Fibroblast of lung (primary cell): ENCODE data around the gene NKAIN2. TPM values are rescaled to one million over a fixed set of nuclear protein-coding genes. Genes with fewer than 3 reads are reported as not detected.
A peak's percentile ranks its signal among the peaks of the same experiment; 100 is the strongest.

Experiments used
- DNase-seq, 2 donors: peaks; one replicate each; pipeline versions ENCODE4 v3.0.0 to v3.0.0-alpha.2; 2010; ENCODE audit warnings: low read depth in 2 of 2
- H2AFZ ChIP-seq: 2 replicates; pipeline ENCODE4 v1.5.1; 2012; ENCODE audit warnings: low read length, control low read depth, inconsistent platforms
- H3K27ac ChIP-seq: 2 replicates; pipeline ENCODE4 v1.5.1; 2011; ENCODE audit warnings: low read length, control low read depth; ENCODE audit not compliant: insufficient read depth
- H3K27me3 ChIP-seq: 2 replicates; pipeline ENCODE4 v1.5.1; 2011; ENCODE audit warnings: mild to moderate bottlenecking, low read length; ENCODE audit not compliant: control insufficient read depth, insufficient read depth
- H3K36me3 ChIP-seq: 2 replicates; pipeline ENCODE4 v1.5.1; 2011; ENCODE audit warnings: low read length; ENCODE audit not compliant: control insufficient read depth, insufficient read depth
- H3K4me1 ChIP-seq: 2 replicates; pipeline ENCODE4 v1.5.1; 2011; ENCODE audit warnings: low read length; ENCODE audit not compliant: control insufficient read depth, insufficient read depth; ENCODE audit errors: extremely low read depth
- H3K4me2 ChIP-seq: 2 replicates; pipeline ENCODE4 v1.5.1; 2011; ENCODE audit warnings: low read length, control low read depth; ENCODE audit not compliant: insufficient read depth; ENCODE audit errors: extremely low read depth
- H3K4me3 ChIP-seq, 4 experiments: fragments of 200-600 bp in 1 of 4; sonication (generic) in 1 of 4; replicated peaks in 1 of 4; 2 replicates each; pipeline ENCODE4 v1.5.1; 2011 to 2016; ENCODE audit warnings: low read length in 4 of 4, low read depth in 3 of 4, mild to moderate bottlenecking in 3 of 4, control low read depth in 2 of 4, inconsistent platforms in 1 of 4, mixed read lengths in 1 of 4; ENCODE audit not compliant: insufficient read depth in 1 of 4; ENCODE audit errors: control extremely low read depth in 1 of 4
- H3K79me2 ChIP-seq: 2 replicates; pipeline ENCODE4 v1.5.1; 2012; ENCODE audit warnings: mild to moderate bottlenecking, low read length, inconsistent platforms; ENCODE audit not compliant: control insufficient read depth, insufficient read depth
- H3K9ac ChIP-seq: 2 replicates; pipeline ENCODE4 v1.5.1; 2011; ENCODE audit warnings: mild to moderate bottlenecking, low read length, control low read depth; ENCODE audit not compliant: insufficient read depth
- H3K9me3 ChIP-seq: 2 replicates; pipeline ENCODE4 v1.5.1; 2012; ENCODE audit warnings: low read depth, low read length; ENCODE audit not compliant: control insufficient read depth, insufficient read depth
- H4K20me1 ChIP-seq: 2 replicates; pipeline ENCODE4 v1.5.1; 2011; ENCODE audit warnings: low read length; ENCODE audit not compliant: control insufficient read depth, insufficient read depth; ENCODE audit errors: extremely low read depth
- CTCF ChIP-seq, 2 donors: IDR thresholded peaks in 1 of 2; conservative IDR thresholded peaks in 1 of 2; 1 replicate in 1 of 2; 2 replicates in 1 of 2; pipeline ENCODE4 v1.5.1; 2011 to 2012; ENCODE audit warnings: low read length in 2 of 2, control low read depth in 1 of 2, inconsistent platforms in 1 of 2, low read depth in 1 of 2, mild to moderate bottlenecking in 1 of 2
- EZH2 ChIP-seq: IDR thresholded peaks from 2 replicates; pipeline ENCODE4 v1.5.1; 2012; ENCODE audit warnings: low read length, control low read depth, mild to moderate bottlenecking; ENCODE audit errors: missing control alignments
- polyA plus RNA-seq, 2 donors: library from polyadenylated mRNA; depleted of rRNA in 1 of 2; stranded (reverse) in 1 of 2; unstranded in 1 of 2; fragments of >200 nt; gene quantifications; 2 replicates each; pipeline ENCODE4 v1.2.1, GENCODE V29; 2011 to 2012; ENCODE audit warnings: missing spikeins in 1 of 2
- total RNA-seq: library from RNA; depleted of rRNA; stranded (reverse); fragments of >200 nt; gene quantifications from 2 replicates; pipeline ENCODE4 v1.2.1, GENCODE V29; 2014

NKAIN2 gene
- total and polyA plus RNA-seq, 2 donors (not counting 1 experiment from before 2014, with no cell fraction given) = not detected

GRCh38 chr6:124743420-124743819, 939.8 kb downstream of the NKAIN2 start:
- Histone ChIP-seq H3K36me3 (no peaks in the 10 kb centered on the region), H3K9me3 (no peaks in the 10 kb centered on the region), H3K27me3 (no peaks in the 10 kb centered on the region), H3K4me3 (no peak overlapping the region), H2AFZ (no peak overlapping the region), H3K79me2 (no peaks in the 10 kb centered on the region), H3K9ac (no peak overlapping the region), H3K4me1 (no peaks in the 10 kb centered on the region), H4K20me1 (no peaks in the 10 kb centered on the region), H3K27ac (no peak overlapping the region), H3K4me2 (no peak overlapping the region)
- no peak for TF ChIP-seq CTCF (conservative IDR thresholded peaks at IDR 0.05 in 1 of 2, IDR thresholded peaks at IDR 0.05 in 1 of 2; ENCODE audit: low read depth in 1 of 2, low read length in 2 of 2)
- TF ChIP-seq EZH2 = no peak
- no peak for DNase-seq

GRCh38 chr6:124747349-124747748, 943.7 kb downstream of the NKAIN2 start:
- H3K79me2 ChIP-seq = no peaks in the 10 kb centered on the region
- no peak overlapping the region for H3K4me3 ChIP-seq
- no peaks in the 10 kb centered on the region for H3K36me3 ChIP-seq
- TF ChIP-seq CTCF (conservative IDR thresholded peaks at IDR 0.05 in 1 of 2, IDR thresholded peaks at IDR 0.05 in 1 of 2; ENCODE audit: low read depth in 1 of 2, low read length in 2 of 2) (no peak), EZH2 (no peak)
- no peaks in the 10 kb centered on the region for H3K4me1 ChIP-seq
- no peaks in the 10 kb centered on the region for H4K20me1 ChIP-seq
- DNase-seq = peak in 1 of 2 donors; percentile 24
- H2AFZ ChIP-seq = no peak overlapping the region
- no peak overlapping the region for H3K4me2 ChIP-seq
- H3K9me3 ChIP-seq = no peaks in the 10 kb centered on the region
- no peak overlapping the region for H3K27ac ChIP-seq
- no peaks in the 10 kb centered on the region for H3K27me3 ChIP-seq
- H3K9ac ChIP-seq = no peak overlapping the region

- no peak overlapping the region for H3K4me3 ChIP-seq
- H3K9me3 ChIP-seq = no peaks in the 10 kb centered on the region
- no peak overlapping the region for H3K9ac ChIP-seq
- DNase-seq = no peak
- no peaks in the 10 kb centered on the region for H3K27me3 ChIP-seq
- no peaks in the 10 kb centered on the region for H3K79me2 ChIP-seq
- no peaks in the 10 kb centered on the region for H4K20me1 ChIP-seq
- no peak overlapping the region for H3K27ac ChIP-seq
- TF ChIP-seq EZH2 (no peak), CTCF (conservative IDR thresholded peaks at IDR 0.05 in 1 of 2, IDR thresholded peaks at IDR 0.05 in 1 of 2; ENCODE audit: low read depth in 1 of 2, low read length in 2 of 2) (no peak)
- no peak overlapping the region for H3K4me2 ChIP-seq
- H3K4me1 ChIP-seq = no peaks in the 10 kb centered on the region
- no peak overlapping the region for H2AFZ ChIP-seq
- H3K36me3 ChIP-seq = no peaks in the 10 kb centered on the region
Measured at GRCh38 chr6:124748778-124749177, 945.1 kb downstream of the NKAIN2 start.
